Lung (tissue), 12 donors: ENCODE measurements around the gene PSMB2. TPM values are rescaled to one million over a fixed set of nuclear protein-coding genes. Genes with fewer than 3 reads are reported as not detected.

Experiments
- ATAC-seq: fragments of 200-7000 bp; cut with Tn5 transposase; one replicate; pipeline ENCODE4 v1.9.1; 2020; ENCODE audit warnings: moderate number of reproducible peaks; ENCODE audit not compliant: insufficient read depth, low FRiP score
- DNase-seq, 3 donors: peaks; one replicate each; pipeline ENCODE4 v3.0.0-alpha.2; 2013 to 2017
- H3K27ac ChIP-seq, 2 donors: one replicate each; pipeline ENCODE4 v1.5.1; 2013; ENCODE audit warnings: mild to moderate bottlenecking in 2 of 2, moderate library complexity in 2 of 2, control low read depth in 1 of 2, inconsistent platforms in 1 of 2, low read depth in 1 of 2, low read length in 1 of 2
- H3K27me3 ChIP-seq, 3 donors: one replicate each; pipeline ENCODE4 v1.5.1; 2013; ENCODE audit warnings: low read length in 2 of 3; ENCODE audit not compliant: control insufficient read depth in 3 of 3, insufficient read depth in 3 of 3
- H3K36me3 ChIP-seq, 4 donors: one replicate each; pipeline ENCODE4 v1.5.1; 2013; ENCODE audit warnings: low read length in 4 of 4, mild to moderate bottlenecking in 1 of 4, moderate library complexity in 1 of 4; ENCODE audit not compliant: control insufficient read depth in 4 of 4, insufficient read depth in 4 of 4
- H3K4me1 ChIP-seq, 5 donors: one replicate each; pipeline ENCODE4 v1.5.1; 2013; ENCODE audit warnings: low read length in 5 of 5, mild to moderate bottlenecking in 2 of 5, moderate library complexity in 1 of 5; ENCODE audit not compliant: control insufficient read depth in 5 of 5, insufficient read depth in 5 of 5
- H3K4me3 ChIP-seq: one replicate; pipeline ENCODE4 v1.5.1; 2013; ENCODE audit warnings: mild to moderate bottlenecking, control low read depth, moderate library complexity
- H3K9ac ChIP-seq, 2 donors: one replicate each; pipeline ENCODE4 v1.5.1; 2013; ENCODE audit warnings: low read length in 2 of 2, control low read depth in 1 of 2; ENCODE audit not compliant: insufficient read depth in 1 of 2
- H3K9me3 ChIP-seq, 4 donors: one replicate each; pipeline ENCODE4 v1.5.1; 2013; ENCODE audit warnings: low read length in 3 of 4, mild to moderate bottlenecking in 1 of 4, moderate library complexity in 1 of 4; ENCODE audit not compliant: control insufficient read depth in 4 of 4, insufficient read depth in 3 of 4
- WGBS, 2 donors: extraction: QIAGEN DNeasy Blood & Tissue Kit; methylation state at CpG; one replicate each; pipeline ENCODE4 v1.1.7; 2013; 5-methylcytosine and 5-hydroxymethylcytosine counted together
- polyA plus RNA-seq, 2 donors: library from polyadenylated mRNA; stranded (reverse); fragments of 200-250 nt; gene quantifications; one replicate each; pipeline ENCODE4 v1.2.1, GENCODE V29; 2013
- total RNA-seq, 2 donors: library from RNA; depleted of rRNA in 1 of 2; stranded (reverse); fragments of >200 nt in 1 of 2; gene quantifications; one replicate each; pipeline ENCODE4 v1.2.1, GENCODE V29; 2014 to 2021
- TF ChIP-seq, protein P1 (sequence below): IDR thresholded peaks from 2 replicates; pipeline ENCODE4 v1.5.1; 2012; ENCODE audit warnings: mild to moderate bottlenecking; ENCODE audit errors: control extremely low read depth, extremely low read depth
- donor health status: control.
- donor health status: control.
- donor health status: Bipolar disorder and iron deficiency.
- donor health status: healthy.
- donor health status: DM: yes; HTN: yes; CAD: no.

The PSMB2 gene
- total and polyA plus RNA-seq, 4 donors, result 32.0 to 59.2 (median 57.8) TPM

DNA sequence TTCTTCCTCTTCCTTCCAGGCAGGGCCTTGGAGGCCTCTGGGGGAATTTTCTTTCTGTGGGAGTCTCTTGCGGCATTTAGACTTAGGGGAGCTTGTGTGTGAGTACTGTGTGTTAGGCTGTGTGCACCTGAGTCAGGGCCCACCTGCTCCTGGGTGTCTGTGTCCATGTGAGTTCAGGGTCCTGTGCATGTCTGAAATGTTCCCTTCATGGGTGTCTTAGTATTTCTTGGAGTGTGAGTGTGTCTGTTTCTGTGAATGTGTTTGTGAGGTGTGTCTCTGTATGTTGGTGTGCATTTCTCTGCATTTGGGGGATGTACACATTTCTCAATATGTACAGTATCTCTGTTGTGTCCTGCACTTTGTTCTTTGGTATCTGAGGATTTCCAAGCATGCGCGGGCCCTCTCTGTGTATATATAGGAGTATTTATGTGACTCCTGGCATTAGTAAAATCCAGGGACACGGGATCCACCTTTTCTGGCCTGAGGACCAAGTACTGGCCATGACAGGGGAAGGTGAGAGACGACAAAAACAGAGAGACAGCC lies 65.8 kb downstream of the PSMB2 start:
- no peak for DNase-seq
- 73 to 77% methylated on average over 5 of the region's 5 CpGs for WGBS, 2 donors
- Histone ChIP-seq H3K36me3 (no peaks in the 10 kb centered on the region), H3K9ac (no peak overlapping the region), H3K4me1 (peaks cover 0 to 28% (median 17%) of the 10 kb centered on the region in 5 donors), H3K27ac (peak overlapping the region in 1 of 2 donors; percentile 54), H3K9me3 (peaks cover 0 to 6% (median 0%) of the 10 kb centered on the region in 4 donors), H3K4me3 (no peak overlapping the region), H3K27me3 (peaks cover 0 to 62% (median 58%) of the 10 kb centered on the region in 3 donors)
- no peak for ATAC-seq
- TF ChIP-seq, protein P1, sequence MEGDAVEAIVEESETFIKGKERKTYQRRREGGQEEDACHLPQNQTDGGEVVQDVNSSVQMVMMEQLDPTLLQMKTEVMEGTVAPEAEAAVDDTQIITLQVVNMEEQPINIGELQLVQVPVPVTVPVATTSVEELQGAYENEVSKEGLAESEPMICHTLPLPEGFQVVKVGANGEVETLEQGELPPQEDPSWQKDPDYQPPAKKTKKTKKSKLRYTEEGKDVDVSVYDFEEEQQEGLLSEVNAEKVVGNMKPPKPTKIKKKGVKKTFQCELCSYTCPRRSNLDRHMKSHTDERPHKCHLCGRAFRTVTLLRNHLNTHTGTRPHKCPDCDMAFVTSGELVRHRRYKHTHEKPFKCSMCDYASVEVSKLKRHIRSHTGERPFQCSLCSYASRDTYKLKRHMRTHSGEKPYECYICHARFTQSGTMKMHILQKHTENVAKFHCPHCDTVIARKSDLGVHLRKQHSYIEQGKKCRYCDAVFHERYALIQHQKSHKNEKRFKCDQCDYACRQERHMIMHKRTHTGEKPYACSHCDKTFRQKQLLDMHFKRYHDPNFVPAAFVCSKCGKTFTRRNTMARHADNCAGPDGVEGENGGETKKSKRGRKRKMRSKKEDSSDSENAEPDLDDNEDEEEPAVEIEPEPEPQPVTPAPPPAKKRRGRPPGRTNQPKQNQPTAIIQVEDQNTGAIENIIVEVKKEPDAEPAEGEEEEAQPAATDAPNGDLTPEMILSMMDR, result no peak

DNA sequence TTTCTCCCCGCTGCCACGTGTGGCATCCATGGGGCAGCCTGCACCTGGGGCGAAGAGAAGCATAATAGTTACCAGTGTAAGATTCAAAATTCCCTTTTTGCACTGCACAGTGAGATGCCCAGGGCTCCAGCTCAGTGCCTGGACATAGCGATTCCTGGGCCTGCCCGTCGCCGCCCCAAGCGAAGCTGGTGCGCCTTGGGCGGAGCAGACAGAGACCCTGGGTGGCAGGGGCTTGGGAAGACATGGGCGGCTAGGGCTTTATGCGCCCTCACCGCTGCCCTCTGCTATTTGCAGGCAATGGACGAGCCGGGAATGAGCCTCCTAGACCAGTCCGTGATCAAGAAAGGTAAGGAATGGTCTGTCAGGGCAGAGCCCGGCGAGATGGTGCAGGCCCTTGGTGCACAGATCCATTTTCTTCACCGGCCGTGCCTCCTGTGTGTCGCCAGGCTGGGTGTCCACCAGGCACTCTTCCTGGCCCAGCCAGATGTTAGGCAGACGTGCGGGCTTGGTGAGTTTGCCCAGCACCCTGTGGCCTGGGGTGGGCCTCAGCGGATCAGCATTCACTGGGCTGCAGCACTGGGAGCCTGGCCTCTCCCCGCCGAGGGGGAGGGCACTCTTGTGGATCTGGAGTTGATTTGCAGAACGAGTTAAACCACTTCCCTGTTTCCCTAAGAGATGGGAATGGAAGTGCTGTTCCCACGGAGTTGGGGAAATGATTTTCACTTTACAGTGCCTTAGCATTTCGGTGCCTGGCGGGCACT lies 66.5 kb downstream of the PSMB2 start:
- peaks cover 0 to 28% (median 17%) of the 10 kb centered on the region in 5 donors for H3K4me1 ChIP-seq
- TF ChIP-seq, protein P1, result no peak
- no peak overlapping the region for H3K4me3 ChIP-seq
- H3K9ac ChIP-seq, result no peak overlapping the region
- WGBS, 2 donors, result 72 to 74% methylated on average over 30 of the region's 30 CpGs
- peaks cover 0 to 6% (median 0%) of the 10 kb centered on the region in 4 donors for H3K9me3 ChIP-seq
- peak overlapping the region in 1 of 2 donors; percentile 35 for H3K27ac ChIP-seq
- peak; percentile 50 to 82 (median 55) for DNase-seq
- H3K36me3 ChIP-seq, result no peaks in the 10 kb centered on the region
- H3K27me3 ChIP-seq, result peaks cover 0 to 62% (median 62%) of the 10 kb centered on the region in 3 donors
- no peak for ATAC-seq

DNA sequence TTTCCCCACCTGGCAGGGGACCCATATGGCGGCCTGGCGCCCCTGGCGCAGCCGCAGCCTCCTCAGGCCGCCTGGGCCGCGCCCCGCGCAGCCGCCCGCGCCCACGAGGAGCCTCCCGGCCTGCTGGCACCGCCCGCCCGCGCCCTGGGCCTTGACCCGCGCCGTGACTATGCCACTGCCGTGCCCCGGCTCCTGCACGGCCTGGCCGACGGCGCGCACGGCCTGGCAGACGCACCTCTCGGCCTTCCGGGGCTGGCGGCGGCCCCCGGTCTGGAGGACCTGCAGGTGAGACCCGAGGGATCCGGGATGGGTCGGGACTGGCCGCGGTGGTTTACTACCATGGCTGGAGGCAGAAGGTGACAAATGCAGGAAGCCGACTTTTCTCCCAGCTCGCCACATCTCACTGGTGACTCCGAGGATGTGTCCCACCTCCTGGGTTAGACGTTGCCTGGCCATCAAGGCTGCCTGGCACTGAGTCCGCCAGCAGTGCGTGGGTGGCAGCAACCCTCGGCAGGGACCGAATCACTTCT lies 67.1 kb downstream of the PSMB2 start:
- ATAC-seq, result no peak
- WGBS, 2 donors, result 61 to 86% methylated on average over 44 to 48 of the region's 48 CpGs
- Histone ChIP-seq H3K27ac (no peak overlapping the region), H3K36me3 (no peaks in the 10 kb centered on the region), H3K27me3 (peaks cover 0 to 64% (median 62%) of the 10 kb centered on the region in 3 donors), H3K4me1 (peaks cover 0 to 28% (median 19%) of the 10 kb centered on the region in 5 donors), H3K9ac (no peak overlapping the region), H3K4me3 (no peak overlapping the region), H3K9me3 (peaks cover 0 to 6% (median 0%) of the 10 kb centered on the region in 4 donors)
- TF ChIP-seq, protein P1, result no peak
- no peak for DNase-seq
